GM10266 (cell line): ENCODE data around the gene BAG5.

Source experiments
- DNase-seq: peaks from one replicate; pipeline ENCODE4 v3.0.0; 2012; ENCODE audit errors: extremely low spot score
- TF ChIP-seq, protein P1 (sequence below): IDR thresholded peaks from 2 replicates; pipeline ENCODE4 v1.5.1; 2012; ENCODE audit warnings: mild to moderate bottlenecking, low read depth; ENCODE audit not compliant: control insufficient read depth, insufficient read depth; ENCODE audit errors: missing control alignments

The BAG5 gene

DNA sequence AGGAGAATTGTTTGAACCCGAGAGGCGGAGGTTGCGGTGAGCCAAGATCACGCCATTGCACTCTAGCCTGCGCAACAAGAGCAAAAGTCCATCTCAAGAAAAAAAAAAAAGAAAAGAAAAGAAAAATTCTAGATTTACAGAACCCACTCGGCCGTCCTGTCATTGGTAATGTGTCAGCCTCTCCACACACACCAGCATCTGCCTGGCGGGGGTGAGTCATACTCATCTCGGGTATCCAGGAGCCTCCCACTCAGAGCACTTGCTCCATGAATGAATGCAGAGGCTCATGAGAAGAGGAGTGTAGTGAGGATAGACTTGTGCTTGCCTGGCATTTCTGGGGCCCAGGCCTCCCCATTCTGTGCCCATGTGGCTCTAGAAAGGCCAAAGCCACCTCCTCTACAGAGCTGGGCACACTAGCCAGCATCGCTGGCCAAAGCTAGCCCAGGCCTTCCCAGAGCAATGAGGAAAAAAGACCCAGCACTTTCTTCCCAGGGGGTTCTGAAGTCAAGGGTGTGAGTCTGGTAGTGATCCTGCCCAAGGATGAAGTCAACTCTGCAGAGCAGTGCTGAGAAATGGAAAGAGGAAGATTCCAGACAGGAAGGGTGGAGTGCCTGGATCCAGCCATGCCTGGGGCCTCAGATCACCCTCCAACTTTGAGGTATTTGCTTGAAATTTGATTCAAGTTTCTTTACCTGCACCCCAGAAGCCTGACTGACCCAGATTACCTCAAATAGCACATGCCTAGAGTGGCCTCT lies 35.3 kb upstream of the BAG5 start:
- no peak for DNase-seq
- TF ChIP-seq, protein P1, sequence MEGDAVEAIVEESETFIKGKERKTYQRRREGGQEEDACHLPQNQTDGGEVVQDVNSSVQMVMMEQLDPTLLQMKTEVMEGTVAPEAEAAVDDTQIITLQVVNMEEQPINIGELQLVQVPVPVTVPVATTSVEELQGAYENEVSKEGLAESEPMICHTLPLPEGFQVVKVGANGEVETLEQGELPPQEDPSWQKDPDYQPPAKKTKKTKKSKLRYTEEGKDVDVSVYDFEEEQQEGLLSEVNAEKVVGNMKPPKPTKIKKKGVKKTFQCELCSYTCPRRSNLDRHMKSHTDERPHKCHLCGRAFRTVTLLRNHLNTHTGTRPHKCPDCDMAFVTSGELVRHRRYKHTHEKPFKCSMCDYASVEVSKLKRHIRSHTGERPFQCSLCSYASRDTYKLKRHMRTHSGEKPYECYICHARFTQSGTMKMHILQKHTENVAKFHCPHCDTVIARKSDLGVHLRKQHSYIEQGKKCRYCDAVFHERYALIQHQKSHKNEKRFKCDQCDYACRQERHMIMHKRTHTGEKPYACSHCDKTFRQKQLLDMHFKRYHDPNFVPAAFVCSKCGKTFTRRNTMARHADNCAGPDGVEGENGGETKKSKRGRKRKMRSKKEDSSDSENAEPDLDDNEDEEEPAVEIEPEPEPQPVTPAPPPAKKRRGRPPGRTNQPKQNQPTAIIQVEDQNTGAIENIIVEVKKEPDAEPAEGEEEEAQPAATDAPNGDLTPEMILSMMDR, result no peak

DNA sequence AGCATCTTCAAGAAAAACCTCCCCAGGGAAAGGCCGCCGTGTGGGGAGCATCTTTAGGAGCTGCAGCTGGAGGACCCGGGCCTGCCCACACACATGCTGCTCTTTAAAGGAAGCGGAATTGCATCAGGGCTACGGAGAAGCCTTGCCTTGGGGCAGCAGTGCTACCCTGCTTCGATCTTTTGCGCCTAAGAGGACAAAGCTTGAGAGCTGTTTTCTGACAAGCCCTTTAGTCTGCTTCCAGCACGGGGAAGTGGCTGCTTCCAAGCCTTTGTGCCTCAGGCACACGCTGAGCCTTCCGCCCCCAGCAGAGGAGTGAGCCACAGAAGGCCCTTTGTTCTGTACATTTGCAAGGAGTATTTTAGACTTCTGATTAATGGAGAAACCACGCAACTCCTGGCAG lies 31.8 kb upstream of the BAG5 start:
- DNase-seq, result no peak
- TF ChIP-seq, protein P1, result no peak

DNA sequence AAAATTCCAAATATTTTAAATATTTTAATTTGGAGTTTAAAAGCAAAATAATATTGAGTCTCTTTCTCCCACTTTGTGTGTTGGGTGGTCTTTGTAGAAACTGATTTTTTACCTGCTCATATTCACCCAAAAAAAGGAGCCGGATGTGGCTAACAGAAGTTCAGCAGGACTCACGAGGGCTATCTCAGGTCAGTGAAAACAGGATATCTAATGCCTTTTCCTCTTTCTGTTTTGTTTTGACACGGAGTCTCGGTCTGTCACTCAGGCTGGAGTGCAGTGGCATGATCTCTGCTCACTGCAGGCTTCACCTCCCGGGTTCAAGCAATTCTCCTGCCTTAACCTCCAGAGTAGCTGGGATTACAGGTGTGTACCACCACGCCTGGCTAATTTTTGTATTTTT lies 31.1 kb upstream of the BAG5 start:
- DNase-seq, result peak; percentile 70
- TF ChIP-seq, protein P1, result no peak

DNA sequence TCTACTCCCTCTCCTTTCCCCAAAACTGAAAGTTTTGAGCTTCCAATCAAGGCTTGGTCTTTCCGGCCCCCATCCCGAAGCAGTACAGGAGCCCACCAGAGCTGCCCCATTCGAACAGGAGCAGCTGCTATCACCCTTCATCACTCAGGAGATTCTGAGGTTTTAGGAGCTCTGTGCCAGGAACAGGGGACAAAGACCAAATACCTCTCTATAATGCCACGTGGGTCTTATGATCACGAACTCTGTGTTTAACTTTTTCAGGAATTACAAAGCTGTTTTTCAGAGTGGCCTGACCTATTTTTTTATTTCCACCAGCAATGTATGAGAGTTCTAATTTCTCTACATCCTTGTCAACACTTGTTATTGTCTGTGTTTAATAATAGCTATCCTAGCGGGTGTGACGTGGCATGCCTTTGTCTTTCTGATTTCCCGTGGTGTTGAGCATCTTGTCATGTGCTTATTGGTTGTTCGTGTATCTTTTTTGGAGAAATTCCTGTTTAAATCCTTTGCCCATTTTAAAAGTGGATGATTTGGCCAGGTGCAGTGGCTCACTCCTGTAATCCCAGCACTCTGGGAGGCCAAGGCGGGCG lies 22.0 kb upstream of the BAG5 start:
- TF ChIP-seq, protein P1, result no peak
- DNase-seq, result no peak

DNA sequence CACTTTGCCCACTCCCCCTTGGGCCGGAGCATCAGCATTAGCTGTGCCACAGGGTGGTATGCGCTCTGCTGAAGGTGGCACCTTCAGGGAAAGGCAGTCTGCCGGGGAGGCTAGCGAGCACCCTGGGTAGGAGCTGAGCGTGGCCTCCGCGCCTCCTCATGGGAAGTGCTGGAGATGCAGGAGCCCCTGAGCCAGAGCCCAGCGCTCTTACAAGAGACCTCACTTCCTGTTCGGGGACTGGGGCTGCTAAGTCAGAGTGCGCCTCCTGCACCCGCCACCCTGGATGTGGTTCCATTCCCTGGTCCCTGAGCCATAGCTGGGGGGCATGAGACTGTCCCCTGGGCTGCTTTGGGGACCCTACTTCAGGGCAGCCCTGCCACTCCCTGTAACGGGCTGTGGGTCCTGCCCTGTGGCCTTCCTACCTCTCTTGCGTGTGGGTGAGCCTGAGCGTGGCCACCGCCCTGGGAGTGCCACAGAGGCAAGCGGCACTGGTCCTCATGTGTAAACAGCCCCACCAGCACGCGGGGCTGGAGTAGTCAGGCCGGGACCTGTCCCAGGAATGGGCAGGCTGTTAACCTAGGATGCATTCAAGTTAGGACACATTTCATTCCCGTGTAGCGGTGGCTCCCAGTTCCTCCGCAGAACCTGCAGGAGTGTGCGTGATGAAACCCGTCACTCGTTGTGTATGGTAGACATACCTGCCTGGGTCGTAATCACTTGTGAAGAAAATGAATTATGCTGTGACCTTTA lies 19.7 kb upstream of the BAG5 start:
- TF ChIP-seq, protein P1, result no peak
- DNase-seq, result no peak

DNA sequence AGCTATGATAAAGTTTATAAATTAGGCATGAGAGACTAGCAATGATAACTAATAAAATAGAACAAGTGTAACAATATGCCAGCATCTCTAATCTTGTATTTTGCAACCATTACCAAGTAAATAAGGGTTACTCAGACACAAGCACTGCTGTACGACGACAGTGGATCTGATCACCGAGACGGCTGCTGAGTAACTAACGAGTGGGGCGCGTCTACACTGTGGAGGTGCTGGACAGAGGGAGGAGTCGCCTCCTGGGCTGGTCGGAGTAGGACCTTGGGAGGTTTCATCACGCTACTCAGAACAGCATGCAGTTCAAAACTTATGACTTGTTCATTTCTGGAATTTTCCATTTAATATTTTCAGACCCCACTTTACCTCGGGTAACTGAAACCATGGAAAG lies 18.7 kb upstream of the BAG5 start:
- TF ChIP-seq, protein P1, result no peak
- DNase-seq, result no peak
